Right ventricle myocardium superior (tissue), 1 donor: ENCODE results near the gene XRCC5. TPM values are rescaled to one million over a fixed set of nuclear protein-coding genes. Genes with fewer than 3 reads are reported as not detected.
A peak's percentile ranks its signal among the peaks of the same experiment; 100 is the strongest.
"Not testable (repeated sequence)": the region's sequence is repeated elsewhere in the genome, so short reads cannot be mapped to it uniquely, and the experiment has no call there.

Source experiments
- ATAC-seq: fragments of 200-7000 bp; cut with Tn5 transposase; one replicate; pipeline ENCODE4 v1.9.1; 2020; ENCODE audit warnings: mild to moderate bottlenecking; ENCODE audit not compliant: poor library complexity
- DNase-seq: peaks from one replicate; pipeline ENCODE4 v3.0.0-alpha.2; 2020
- intact Hi-C: fragments of 100-400 bp; cut with DNase I; formaldehyde crosslinking; loops from one replicate; pipeline ENCODE4 v1.11.2; 2022
- total RNA-seq: library from RNA; stranded (reverse); fragmentation: NEBNext Ultra II Directional; extraction: Animal tissue kit (Norgen Biotek cat#: 25700); gene quantifications from one replicate; pipeline ENCODE4 v1.2.1, GENCODE V29; 2021
- donor health status: DM: no; HTN: yes; CAD: no; lungs with severe emphysema.

Gene XRCC5
- total RNA-seq, 1 donor from 2014 or later = 125 TPM

DNA sequence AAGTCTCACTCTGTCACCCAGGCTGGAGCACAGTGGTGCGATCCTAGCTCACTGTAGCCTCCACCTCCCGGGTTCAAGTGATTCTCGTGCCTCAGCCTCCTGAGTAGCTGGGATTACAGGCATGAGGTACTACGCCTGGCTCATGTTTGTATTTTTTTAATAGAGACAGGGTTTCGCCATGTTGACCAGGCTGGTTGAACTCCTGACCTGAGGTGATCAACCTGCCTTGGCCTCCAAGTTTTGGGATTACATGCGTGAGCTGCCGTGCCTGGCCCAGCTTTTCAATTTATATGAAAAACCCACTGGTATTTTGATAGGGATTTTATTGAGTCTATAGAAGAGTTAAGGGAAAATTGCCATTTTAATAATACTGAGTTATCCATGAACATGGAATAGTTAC, 63.3 kb downstream of the XRCC5 start:
- DNase-seq = no peak
- intact Hi-C loops = no loop called here
- ATAC-seq = no peak

DNA sequence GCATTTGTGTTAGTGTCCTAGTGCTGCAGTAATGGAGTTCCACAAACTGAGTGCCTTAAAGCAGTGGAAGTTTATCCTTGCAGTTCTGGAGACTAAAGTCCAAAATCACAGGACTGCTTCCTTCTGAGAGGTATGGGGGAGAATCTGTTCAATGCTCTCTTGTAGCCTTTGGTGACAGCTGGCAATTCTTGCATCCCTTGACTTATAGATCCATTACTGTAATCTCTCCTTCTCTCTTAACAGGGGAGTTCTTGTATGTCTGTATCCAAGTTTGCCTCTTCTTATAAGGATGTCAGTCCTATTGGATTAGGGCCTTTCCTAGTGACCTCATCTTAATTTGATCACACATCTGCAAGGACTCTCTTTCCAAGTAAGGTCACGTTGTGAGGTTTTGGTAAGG, 69.9 kb downstream of the XRCC5 start:
- intact Hi-C loops = no loop called here
- DNase-seq (no peak), ATAC-seq (no peak)

GRCh38 chr2:216181351-216181750, 72.2 kb downstream of the XRCC5 start:
- intact Hi-C loops = no loop called here
- DNase-seq (no peak), ATAC-seq (no peak)

DNA sequence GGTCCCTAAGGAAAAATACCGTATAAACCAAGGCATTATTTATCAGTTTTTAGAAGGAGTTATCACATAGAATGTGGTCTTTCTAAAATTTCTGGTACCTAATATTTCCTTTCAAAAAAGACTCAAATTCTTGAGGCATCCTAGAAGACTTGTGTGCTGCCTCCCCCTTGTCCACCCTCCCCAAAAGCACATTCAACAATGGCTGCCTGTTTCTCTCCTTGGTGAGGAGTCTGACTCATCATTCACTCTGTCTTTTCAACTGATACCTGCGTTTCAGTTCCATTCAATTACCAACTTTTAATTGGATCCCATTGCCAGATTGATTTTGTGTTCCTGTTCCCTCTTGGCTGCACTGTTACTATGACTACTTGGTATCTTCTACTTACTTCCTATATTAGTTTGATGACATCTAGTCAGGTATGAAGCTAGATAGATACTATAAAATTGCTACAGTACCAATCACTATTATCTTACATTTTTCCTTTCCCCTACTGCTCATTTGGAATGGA, 72.9 kb downstream of the XRCC5 start:
- ATAC-seq (no peak), DNase-seq (no peak)
- intact Hi-C loops = no loop called here

DNA sequence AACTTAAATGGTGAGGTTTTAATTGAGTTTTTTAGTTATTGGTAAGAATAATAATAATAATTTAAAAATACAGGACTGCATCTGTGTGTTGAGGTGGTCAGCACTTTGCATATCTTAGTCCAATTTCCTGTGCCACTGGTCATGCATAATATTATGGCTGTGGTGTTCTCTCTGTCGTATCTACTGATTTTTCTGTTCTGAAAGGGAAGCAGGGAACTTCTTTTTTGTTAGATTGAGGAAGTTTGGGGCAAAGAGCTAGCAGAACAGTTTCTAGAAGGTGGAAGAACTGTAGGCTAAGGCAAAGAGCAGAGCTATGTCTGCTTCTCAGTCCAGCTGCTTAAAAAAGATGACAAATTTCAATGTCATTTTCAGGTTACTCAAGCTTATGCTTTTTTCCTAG, 74.3 kb downstream of the XRCC5 start:
- peak; percentile 57 for ATAC-seq
- DNase-seq = no peak
- intact Hi-C loops = no loop called here

- intact Hi-C loops = no loop called here
- DNase-seq (no peak), ATAC-seq (no peak)
These were observed 79.4 kb downstream of the XRCC5 start for GRCh38 chr2:216188559-216188850.

GRCh38 chr2:216188956-216189355, 79.8 kb downstream of the XRCC5 start:
- DNase-seq (no peak), ATAC-seq (no peak)
- intact Hi-C loops = no loop called here

DNA sequence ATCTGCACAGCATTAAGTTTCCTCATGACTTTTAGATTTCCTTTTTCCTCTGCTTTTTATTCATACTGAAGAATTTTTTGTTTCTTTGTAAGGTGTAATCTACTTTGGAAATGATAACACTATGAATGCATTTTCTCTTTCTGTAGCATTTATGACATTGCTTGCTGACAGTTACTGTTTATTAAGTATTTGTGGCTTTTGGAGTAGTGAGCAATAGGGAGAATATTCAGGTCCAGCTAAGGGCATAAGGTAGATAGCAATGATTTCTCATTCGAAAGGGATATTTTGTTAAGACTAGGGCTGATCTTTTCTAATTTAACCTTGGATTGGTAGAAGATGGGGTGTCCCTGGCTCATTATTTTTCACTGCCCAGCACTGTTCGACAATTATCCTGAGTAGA, 80.3 kb downstream of the XRCC5 start:
- ATAC-seq = no peak

GRCh38 chr2:216192181-216192580, 83.0 kb downstream of the XRCC5 start:
- intact Hi-C loops = no loop called here
- DNase-seq = no peak
- ATAC-seq = no peak

More for the DNA sequence above, 80.3 kb downstream of the XRCC5 start:
- DNase-seq = no peak
- intact Hi-C loops = no loop called here

DNA sequence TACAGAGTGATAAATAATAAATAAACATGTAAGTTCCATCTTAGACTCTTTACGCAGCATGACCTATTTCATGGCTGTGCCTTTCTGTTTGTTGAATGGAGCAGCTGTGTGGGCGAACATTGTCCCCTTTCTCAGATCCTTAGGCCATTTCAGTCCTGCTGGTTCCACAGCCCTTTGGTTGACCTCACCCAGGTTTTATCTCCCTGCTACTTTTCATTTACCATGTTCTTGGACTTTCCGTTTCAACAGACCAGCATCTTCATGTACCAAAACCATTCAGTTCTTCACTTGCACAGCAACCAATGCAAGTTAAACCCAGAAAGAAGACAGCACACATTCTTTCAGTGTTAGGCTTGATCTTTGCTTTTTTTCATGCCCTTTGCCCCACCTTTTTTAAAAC, 83.8 kb downstream of the XRCC5 start:
- no peak for DNase-seq
- intact Hi-C loops = no loop called here
- ATAC-seq = no peak

DNA sequence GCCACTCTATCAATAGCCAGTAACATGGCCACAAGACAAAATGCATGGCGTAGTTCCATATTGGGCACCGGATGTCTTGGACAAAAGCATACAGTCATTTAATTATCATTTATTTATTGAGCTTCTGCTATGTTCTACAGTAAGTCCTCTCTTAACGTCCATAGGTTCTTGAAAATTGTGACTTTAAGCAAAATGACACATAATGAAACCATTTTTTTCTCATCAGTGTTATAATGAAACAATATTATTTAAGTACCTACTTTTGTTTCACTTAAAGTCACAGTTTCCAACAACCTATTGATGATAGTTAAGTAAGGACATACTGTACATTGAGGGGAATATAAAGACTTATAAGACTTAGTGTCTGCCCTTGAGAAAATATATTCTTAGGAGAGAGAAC, 84.9 kb downstream of the XRCC5 start:
- DNase-seq (no peak), ATAC-seq (no peak)
- intact Hi-C loops = no loop called here

DNA sequence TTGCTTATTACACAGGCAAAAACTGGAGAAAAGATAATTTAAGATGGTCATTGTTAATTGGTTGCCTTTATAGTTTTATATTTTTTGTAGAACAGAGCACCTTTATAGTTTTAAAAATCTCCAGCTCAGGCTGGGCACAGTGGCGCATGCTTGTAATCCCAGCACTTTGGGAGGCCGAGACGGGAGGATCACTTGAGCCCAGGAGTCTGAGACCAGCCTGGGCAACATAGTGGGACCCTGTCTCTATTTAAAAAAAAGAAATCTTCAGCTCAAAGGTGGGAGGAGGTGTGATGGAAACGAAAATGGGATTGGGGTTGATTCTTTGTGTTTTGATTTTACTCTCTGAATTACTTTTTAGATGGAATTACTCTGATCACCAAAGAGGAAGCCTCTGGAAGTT, 85.4 kb downstream of the XRCC5 start:
- no peak for ATAC-seq
- no peak for DNase-seq
- intact Hi-C loops = no loop called here

DNA sequence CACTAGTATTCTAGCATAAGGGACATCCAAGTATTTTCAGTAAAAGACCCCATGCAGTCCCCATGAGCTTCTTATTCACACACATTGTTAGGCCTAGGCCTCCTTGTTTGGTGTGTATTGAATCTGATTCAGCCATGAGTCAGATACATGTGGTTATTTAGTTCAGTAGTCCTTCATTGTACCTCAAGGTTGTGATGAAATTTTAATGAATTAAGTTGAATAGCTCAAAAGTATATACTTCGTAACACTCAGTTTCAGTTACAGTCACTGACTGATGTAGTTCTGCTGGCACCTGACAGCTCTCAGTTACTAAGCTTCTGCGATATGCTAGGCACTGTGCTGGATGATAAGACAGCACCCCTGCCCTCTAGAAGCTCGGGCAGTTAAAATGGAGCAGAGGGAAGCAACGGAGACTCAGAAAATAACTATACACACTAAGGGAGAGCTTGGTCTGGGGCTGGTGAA, 86.4 kb downstream of the XRCC5 start:
- DNase-seq (no peak), ATAC-seq (no peak)
- intact Hi-C loops = no loop called here

DNA sequence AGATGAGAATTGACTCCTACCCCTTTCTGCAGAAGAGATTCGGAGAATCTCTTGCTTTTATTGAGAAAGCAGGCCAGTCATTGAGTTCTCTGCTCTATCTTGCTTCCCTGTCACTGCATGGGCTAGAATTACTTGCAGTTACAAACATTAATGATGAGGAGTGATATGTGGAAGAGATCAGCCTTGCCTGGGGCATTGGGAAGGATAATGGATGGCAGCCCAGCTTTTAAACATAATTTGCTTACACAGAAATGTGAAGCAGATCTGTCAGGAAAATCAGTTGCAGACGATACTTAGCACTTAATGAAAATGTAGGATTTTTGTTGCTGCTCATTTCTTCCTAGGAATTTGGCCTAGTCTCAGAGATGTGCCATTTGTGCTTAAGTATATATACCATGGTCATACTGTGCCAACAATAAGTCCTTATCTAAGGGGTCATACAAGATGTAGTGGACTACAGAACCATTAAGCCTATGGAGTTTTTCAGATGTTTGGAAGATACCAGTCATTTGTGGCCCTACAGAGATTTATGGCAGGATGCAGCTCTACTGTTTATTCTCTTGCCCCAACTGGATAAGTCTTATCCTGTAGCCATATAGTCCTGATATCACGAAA, 92.7 kb downstream of the XRCC5 start:
- ATAC-seq = no peak
- no peak for DNase-seq
- intact Hi-C loops = no loop called here

GRCh38 chr2:216202626-216203250, 93.6 kb downstream of the XRCC5 start:
- intact Hi-C loops = no loop called here
- ATAC-seq = no peak
- no peak for DNase-seq

- no peak for DNase-seq
- intact Hi-C loops = no loop called here
- peak; percentile 38 for ATAC-seq
These were observed 96.3 kb downstream of the XRCC5 start for GRCh38 chr2:216205486-216205885.

- DNase-seq (no peak), ATAC-seq (no peak)
- intact Hi-C loops = no loop called here
These were observed 97.0 kb downstream of the XRCC5 start for GRCh38 chr2:216206041-216206703.

GRCh38 chr2:216206821-216207220, 97.7 kb downstream of the XRCC5 start:
- intact Hi-C loops = no loop called here
- ATAC-seq = no peak
- no peak for DNase-seq

GRCh38 chr2:216208661-216209060, 99.5 kb downstream of the XRCC5 start:
- DNase-seq, intact Hi-C loops, ATAC-seq: not testable (repeated sequence)
